Fibroblast of skin of left quadriceps (primary cell): ENCODE measurements around the gene PEX11A.
A peak's percentile ranks its signal among the peaks of the same experiment; 100 is the strongest.

Source experiments
- DNase-seq, 2 experiments: peaks; one replicate each; pipeline ENCODE4 v3.0.0-alpha.2; 2013; ENCODE audit warnings: low read depth in 2 of 2

PEX11A gene

DNA sequence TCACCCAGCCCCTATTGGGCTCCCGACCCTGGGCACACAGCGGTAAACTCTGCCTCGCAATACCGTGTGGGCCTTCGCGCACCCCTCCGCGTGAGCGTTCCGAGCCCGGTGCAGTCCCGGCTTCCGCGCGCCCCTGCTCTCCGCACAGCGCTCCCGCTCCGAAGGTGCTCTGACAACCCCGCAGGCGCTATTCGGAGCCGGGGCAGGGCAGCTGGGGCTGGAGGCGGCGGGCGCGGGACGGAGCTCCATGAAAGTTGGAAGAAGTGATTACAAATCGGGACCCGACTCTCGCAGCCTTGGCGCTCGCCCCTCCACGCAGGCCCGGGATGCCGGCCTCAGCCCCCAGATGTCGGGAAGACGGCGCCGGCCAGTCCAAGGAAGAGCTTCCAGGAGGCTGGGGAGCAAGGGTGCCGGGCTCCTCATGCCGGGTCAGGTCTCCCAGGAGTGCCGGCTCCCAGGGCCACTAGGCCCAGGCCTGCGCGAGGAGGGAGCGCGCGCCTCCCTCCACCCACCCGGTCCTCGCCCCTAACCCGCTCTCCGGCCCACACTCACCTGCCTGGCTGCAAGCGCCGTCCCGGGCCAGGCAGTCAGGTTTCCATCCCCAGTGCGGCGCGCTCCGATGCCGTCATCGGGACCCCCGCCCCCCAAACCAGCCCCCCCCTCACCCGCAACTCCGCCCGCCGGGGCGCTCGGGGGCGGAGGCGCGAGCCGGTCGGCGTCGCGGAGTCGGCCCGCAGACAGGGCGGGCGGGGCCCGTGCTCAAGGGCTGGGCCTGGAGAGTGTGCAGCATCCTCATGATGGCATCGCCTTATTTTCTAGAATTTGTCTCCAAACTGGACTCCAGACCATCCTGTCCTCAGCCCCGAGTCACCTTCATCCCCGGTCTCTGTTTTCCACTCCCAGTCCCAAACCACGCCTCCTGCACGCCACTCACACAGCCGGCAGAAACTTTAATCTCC, 35.4 kb downstream of the PEX11A start, which contains the start of gene KIF7:
TSS of gene KIF7 (minus strand) at position 621 of the 959 bp plus-strand sequence. CDS start 2,537 bp downstream, outside the sequence.
- DNase-seq: peak; percentile 35 to 45

DNA sequence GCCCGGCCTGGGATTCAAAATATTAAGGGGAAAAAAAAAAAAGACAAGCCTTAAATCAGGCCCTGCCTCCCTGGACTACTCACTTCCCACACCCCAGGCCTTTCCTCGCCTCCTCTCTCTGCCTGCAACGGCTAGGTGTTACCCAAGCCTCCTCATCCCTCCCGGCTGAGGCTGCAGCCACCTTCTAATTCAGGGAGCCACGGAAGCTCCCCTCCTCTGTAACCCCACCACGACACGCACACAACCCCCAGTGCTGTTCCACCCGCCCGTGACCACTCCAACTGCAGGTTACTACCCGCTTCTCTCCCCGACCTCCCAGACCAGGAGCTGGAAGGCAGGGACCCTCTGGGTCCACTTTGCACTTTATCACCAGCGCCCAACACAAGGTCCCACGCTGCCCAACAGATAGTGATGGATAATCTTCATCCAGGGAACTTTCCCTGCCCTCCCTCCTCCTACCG, 36.2 kb downstream of the PEX11A start:
- no peak for DNase-seq

DNA sequence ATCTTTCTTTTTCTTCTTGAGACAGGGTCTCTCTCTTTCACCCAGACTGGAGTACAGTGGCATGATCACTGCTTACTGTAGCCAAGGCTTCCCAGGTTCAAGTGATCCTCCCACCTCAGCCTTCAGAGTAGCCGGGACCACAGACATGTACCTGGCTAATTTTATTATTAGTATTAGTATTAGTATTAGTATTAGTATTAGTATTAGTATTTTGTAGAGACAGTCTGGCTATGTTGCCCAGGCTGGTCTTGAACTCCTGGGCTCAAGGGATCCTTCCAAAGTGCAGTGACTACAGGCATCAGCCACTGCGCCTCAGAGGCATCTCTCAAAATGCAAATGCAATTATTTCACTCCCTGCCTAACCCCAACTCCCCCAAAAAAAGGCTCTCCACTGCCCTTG, 37.0 kb downstream of the PEX11A start:
- no peak for DNase-seq

GRCh38 chr15:89652666-89653065, 37.9 kb downstream of the PEX11A start:
- DNase-seq: no peak

GRCh38 chr15:89652131-89652530, 38.4 kb downstream of the PEX11A start:
- no peak for DNase-seq

DNA sequence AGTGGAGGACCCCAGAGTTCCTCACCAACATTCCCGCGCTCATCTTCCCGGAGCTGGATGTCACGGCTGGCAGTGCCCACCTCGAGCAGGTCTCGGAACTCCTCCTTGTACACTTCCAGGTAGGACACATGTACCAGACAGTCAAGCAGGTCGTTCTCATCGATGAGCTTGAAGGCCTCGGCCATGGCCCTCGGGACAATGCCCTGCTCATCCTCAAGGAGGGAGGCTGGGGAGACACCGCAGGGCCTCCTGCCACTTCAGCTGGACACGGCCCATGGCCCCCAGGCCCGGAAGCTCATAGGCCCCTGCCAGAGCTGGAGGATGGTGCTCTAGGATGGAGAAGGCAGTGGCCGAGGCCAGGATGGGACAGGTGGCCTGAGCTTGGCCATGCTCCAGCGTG, 40.8 kb downstream of the PEX11A start:
- no peak for DNase-seq

DNA sequence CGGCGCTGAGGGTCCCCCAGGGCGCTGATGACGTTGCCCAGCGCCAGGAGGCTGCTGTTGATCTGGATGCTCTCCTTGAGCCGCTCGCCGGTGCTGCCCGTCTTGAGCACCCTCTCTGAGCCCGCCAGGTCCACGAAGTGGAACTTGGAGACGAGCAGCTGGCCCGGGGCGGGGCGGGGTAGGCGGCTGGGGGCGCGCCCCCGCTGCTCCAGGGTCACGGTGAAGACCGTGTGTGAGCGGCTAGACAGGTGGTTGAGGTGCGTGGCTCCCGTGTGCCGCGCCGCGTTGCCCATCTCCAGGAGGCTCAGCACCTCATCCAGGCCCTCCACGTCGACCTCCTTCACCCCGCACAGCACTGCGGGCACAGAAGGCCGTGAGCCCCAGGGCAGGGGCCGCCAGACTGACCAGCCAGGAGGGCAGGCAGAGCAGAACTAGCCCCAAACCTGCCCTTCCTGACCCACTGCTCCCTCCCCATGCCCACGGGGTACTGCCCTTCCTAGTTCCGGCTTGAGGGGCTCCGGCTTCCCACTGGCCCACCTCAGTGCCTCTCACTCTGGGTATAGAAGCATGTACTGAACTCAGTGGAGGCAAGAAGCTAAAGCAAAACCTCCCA, 41.4 kb downstream of the PEX11A start:
- no peak for DNase-seq

- DNase-seq: no peak
Measured at GRCh38 chr15:89648106-89649012, 42.2 kb downstream of the PEX11A start.

GRCh38 chr15:89647191-89647851, 43.2 kb downstream of the PEX11A start:
- no peak for DNase-seq

- DNase-seq: no peak
Measured at GRCh38 chr15:89646416-89647141, 44.0 kb downstream of the PEX11A start.

GRCh38 chr15:89645680-89646079, 44.9 kb downstream of the PEX11A start:
- no peak for DNase-seq

DNA sequence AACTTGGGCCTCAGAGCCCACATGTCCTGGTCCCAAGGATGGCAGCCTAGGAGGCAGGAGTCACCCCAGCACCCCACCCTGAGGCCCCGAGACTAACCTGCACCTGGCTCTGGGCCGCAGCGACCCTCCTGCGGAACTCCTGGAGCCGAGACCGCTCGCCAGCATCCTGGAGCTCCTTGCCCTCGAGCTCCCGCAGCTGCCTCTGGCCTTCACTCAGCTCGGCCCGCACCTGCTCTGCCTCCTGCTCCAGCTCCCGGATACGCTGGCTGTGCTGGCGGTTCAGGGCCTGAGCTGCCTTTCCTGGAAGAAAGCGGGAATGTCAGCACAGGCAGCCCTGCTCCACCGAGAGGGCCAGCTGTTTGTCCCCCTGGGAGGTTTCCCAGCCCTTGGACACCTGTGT, 48.4 kb downstream of the PEX11A start:
- no peak for DNase-seq

- no peak for DNase-seq
Measured at GRCh38 chr15:89641053-89641452, 49.5 kb downstream of the PEX11A start.

DNA sequence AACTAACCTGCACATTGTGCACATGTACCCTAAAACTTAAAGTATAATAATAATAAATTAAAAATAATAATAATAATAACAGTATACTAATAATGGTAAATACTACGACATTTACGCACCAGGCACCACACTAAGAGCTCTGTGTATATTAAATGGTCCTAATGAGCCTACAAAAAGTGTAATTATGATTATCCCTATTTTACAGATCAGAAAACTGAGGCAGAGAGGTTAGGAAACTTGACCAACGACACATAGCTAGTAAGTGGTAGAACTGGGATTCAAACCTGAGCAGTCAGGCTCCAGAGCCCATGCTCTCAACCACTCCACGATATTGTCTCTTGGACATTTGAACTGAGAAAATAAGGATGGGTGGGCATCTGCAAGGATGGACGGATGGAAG, 50.3 kb downstream of the PEX11A start:
- no peak for DNase-seq

DNA sequence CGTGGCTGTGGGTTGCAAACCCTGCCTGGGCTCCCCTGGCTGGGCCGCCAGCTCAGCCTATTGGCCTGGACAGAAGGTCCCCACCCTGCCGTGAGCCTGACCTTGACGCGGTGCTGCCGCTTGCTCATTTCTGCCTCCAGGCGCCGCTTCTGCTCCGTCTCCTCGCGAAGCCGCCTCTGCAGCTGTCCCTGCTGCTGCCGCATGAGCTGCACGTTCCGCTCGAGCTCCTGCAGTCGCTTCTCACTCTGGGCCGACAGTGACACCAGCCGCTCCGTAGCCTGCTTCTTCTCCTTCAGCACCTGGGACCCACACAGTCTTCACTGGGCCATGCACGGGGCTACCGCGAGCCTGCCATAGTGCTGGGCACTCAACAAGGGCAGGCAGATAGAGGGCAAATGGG, 57.0 kb downstream of the PEX11A start:
- no peak for DNase-seq

- no peak for DNase-seq
Measured at GRCh38 chr15:89632563-89633430, 57.8 kb downstream of the PEX11A start.

- DNase-seq: no peak
Measured at GRCh38 chr15:89631902-89632264, 58.7 kb downstream of the PEX11A start.
